Tibial nerve (tissue), 4 donors: Measurements from ENCODE around the gene NTNG2. TPM values are rescaled to one million over a fixed set of nuclear protein-coding genes. Genes with fewer than 3 reads are reported as not detected.

Experiments
- DNase-seq, 2 donors: peaks; one replicate each; pipeline ENCODE4 v3.0.0-alpha.2; 2019; ENCODE audit warnings: low spot score in 2 of 2
- H3K27ac ChIP-seq, 4 donors: fragments of 200-600 bp; sonication (generic) in 3 of 4; one replicate each; pipeline ENCODE4 v1.5.1; 2017 to 2019; ENCODE audit warnings: mild to moderate bottlenecking in 1 of 4
- H3K27me3 ChIP-seq, 2 donors: fragments of 200-600 bp; sonication (generic) in 1 of 2; one replicate each; pipeline versions ENCODE4 v1.5.1 to v1.6.0; 2017 to 2019
- H3K36me3 ChIP-seq, 3 donors: fragments of 200-600 bp; sonication (generic); one replicate each; pipeline ENCODE4 v1.5.1; 2018 to 2019
- H3K4me1 ChIP-seq, 4 donors: fragments of 200-600 bp; sonication (generic) in 3 of 4; one replicate each; pipeline ENCODE4 v1.5.1; 2017 to 2019
- H3K4me3 ChIP-seq, 4 donors: fragments of 200-600 bp; sonication (generic) in 3 of 4; one replicate each; pipeline ENCODE4 v1.5.1; 2017 to 2019; ENCODE audit warnings: mild to moderate bottlenecking in 1 of 4, moderate library complexity in 1 of 4
- H3K9me3 ChIP-seq, 4 donors: fragments of 200-600 bp; sonication (generic) in 3 of 4; one replicate each; pipeline ENCODE4 v1.5.1; 2017 to 2019
- CTCF ChIP-seq, 5 experiments: fragments of 200-600 bp in 3 of 5; fragments of 450-650 bp in 2 of 5; sonication (generic) in 3 of 5; IDR thresholded peaks; one replicate each; pipeline ENCODE4 v1.5.1; 2016 to 2019; ENCODE audit warnings: antibody characterized with exemption in 5 of 5, mild to moderate bottlenecking in 3 of 5, moderate library complexity in 2 of 5
- EP300 ChIP-seq, 2 donors: sonication (generic); formaldehyde crosslinking; IDR thresholded peaks; one replicate each; pipeline ENCODE4 v1.6.1; 2017; ENCODE audit warnings: antibody characterized with exemption in 2 of 2, mild to moderate bottlenecking in 1 of 2
- POLR2A ChIP-seq, 2 donors: fragments of 450-650 bp; IDR thresholded peaks; one replicate each; pipeline ENCODE4 v1.6.1; 2017; ENCODE audit warnings: antibody characterized with exemption in 2 of 2, mild to moderate bottlenecking in 2 of 2, moderate library complexity in 2 of 2
- WGBS, 2 donors: methylation state at CpG; one replicate each; pipeline ENCODE4 v1.1.5; 2018; 5-methylcytosine and 5-hydroxymethylcytosine counted together
- total RNA-seq, 4 donors: library from RNA; depleted of rRNA; stranded (reverse); fragments of >200 nt; gene quantifications; one replicate each; pipeline ENCODE4 v1.1.0, GENCODE V29; 2016

The NTNG2 gene
- total RNA-seq, 4 donors from 2014 or later, result 0.63 to 21.4 (median 1.0) TPM

- peaks cover 0 to 84% of the 10 kb centered on the region in 2 donors for H3K27me3 ChIP-seq
- TF ChIP-seq CTCF (IDR thresholded peaks at IDR 0.05), result no peak
- no peak for TF ChIP-seq EP300 (IDR thresholded peaks at IDR 0.05)
- TF ChIP-seq POLR2A (IDR thresholded peaks at IDR 0.05), result no peak
- WGBS, 2 donors, result 74 to 77% methylated on average over 4 of the region's 4 CpGs
Observed at GRCh38 chr9:132151118-132151517, 10.7 kb upstream of the NTNG2 start.

GRCh38 chr9:132152231-132152630 lies 9.6 kb upstream of the NTNG2 start:
- H3K9me3 ChIP-seq, result no peaks in the 10 kb centered on the region
- H3K4me1 ChIP-seq, result no peaks in the 10 kb centered on the region
- H3K27ac ChIP-seq, result no peak overlapping the region
- WGBS, 2 donors, result 78 to 86% methylated on average over 10 of the region's 10 CpGs
- no peaks in the 10 kb centered on the region for H3K36me3 ChIP-seq
- no peak overlapping the region for H3K4me3 ChIP-seq
- no peak for DNase-seq
- TF ChIP-seq EP300 (IDR thresholded peaks at IDR 0.05), result no peak
- TF ChIP-seq CTCF (IDR thresholded peaks at IDR 0.05), result no peak
- no peak for TF ChIP-seq POLR2A (IDR thresholded peaks at IDR 0.05)
- H3K27me3 ChIP-seq, result peaks cover 0 to 79% of the 10 kb centered on the region in 2 donors

More at GRCh38 chr9:132151118-132151517, 10.7 kb upstream of the NTNG2 start:
- Histone ChIP-seq H3K27ac (no peak overlapping the region), H3K4me3 (no peak overlapping the region), H3K36me3 (no peaks in the 10 kb centered on the region), H3K4me1 (no peaks in the 10 kb centered on the region), H3K9me3 (no peaks in the 10 kb centered on the region)
- no peak for DNase-seq

GRCh38 chr9:132154863-132155567 lies 6.8 kb upstream of the NTNG2 start:
- WGBS, 2 donors, result 57 to 58% methylated on average over 16 of the region's 16 CpGs
- H3K27me3 ChIP-seq, result peaks cover 0 to 81% of the 10 kb centered on the region in 2 donors
- H3K27ac ChIP-seq, result no peak overlapping the region
- H3K36me3 ChIP-seq, result no peaks in the 10 kb centered on the region
- no peaks in the 10 kb centered on the region for H3K9me3 ChIP-seq
- no peak overlapping the region for H3K4me3 ChIP-seq
- DNase-seq, result no peak
- TF ChIP-seq POLR2A (IDR thresholded peaks at IDR 0.05) (no peak), CTCF (IDR thresholded peaks at IDR 0.05) (no peak), EP300 (IDR thresholded peaks at IDR 0.05) (no peak)
- no peaks in the 10 kb centered on the region for H3K4me1 ChIP-seq

GRCh38 chr9:132155568-132155895 lies 6.3 kb upstream of the NTNG2 start:
- H3K27me3 ChIP-seq, result peaks cover 0 to 81% of the 10 kb centered on the region in 2 donors
- peaks cover 0 to under 1% (median 0%) of the 10 kb centered on the region in 4 donors for H3K4me1 ChIP-seq
- no peaks in the 10 kb centered on the region for H3K9me3 ChIP-seq
- no peak for TF ChIP-seq POLR2A (IDR thresholded peaks at IDR 0.05)
- no peak for TF ChIP-seq CTCF (IDR thresholded peaks at IDR 0.05)
- no peak for TF ChIP-seq EP300 (IDR thresholded peaks at IDR 0.05)
- no peak overlapping the region for H3K4me3 ChIP-seq
- no peaks in the 10 kb centered on the region for H3K36me3 ChIP-seq
- H3K27ac ChIP-seq, result no peak overlapping the region
- WGBS, 2 donors, result 84 to 88% methylated on average over 3 of the region's 3 CpGs
- DNase-seq, result no peak

GRCh38 chr9:132156262-132156661 lies 5.6 kb upstream of the NTNG2 start:
- no peak overlapping the region for H3K27ac ChIP-seq
- no peak overlapping the region for H3K4me3 ChIP-seq
- no peak for TF ChIP-seq POLR2A (IDR thresholded peaks at IDR 0.05)
- TF ChIP-seq EP300 (IDR thresholded peaks at IDR 0.05), result no peak
- no peak for TF ChIP-seq CTCF (IDR thresholded peaks at IDR 0.05)
- peaks cover 0 to 81% of the 10 kb centered on the region in 2 donors for H3K27me3 ChIP-seq
- H3K9me3 ChIP-seq, result no peaks in the 10 kb centered on the region
- no peaks in the 10 kb centered on the region for H3K36me3 ChIP-seq
- peaks cover 0 to 8% (median 1%) of the 10 kb centered on the region in 4 donors for H3K4me1 ChIP-seq
- DNase-seq, result no peak
- 17 to 22% methylated on average over 3 to 5 of the region's 5 CpGs for WGBS, 2 donors
